Hindlimb muscle (tissue), 1 donor: ENCODE measurements around the gene OR1A2. TPM values are rescaled to one million over a fixed set of nuclear protein-coding genes. Genes with fewer than 3 reads are reported as not detected.
"Not testable (repeated sequence)": the region's sequence is repeated elsewhere in the genome, so short reads cannot be mapped to it uniquely, and the experiment has no call there.

Experiments used
- DNase-seq: peaks from one replicate; pipeline ENCODE4 v3.0.0-alpha.2; 2013
- polyA plus RNA-seq: library from polyadenylated mRNA; unstranded; fragments of 120-200 nt; gene quantifications from one replicate; pipeline ENCODE4 v1.2.1, GENCODE V29; 2013; ENCODE audit not compliant: insufficient read length

OR1A2 gene
- not detected for polyA plus RNA-seq

- DNase-seq, result no peak
These were observed at the start of gene OR1A2 for GRCh38 chr17:3197219-3197618. OR1A2 (plus strand) TSS chr17:3197519; CDS start chr17:3197519, 0 bp downstream.

GRCh38 chr17:3157218-3157617, 40.1 kb upstream of the OR1A2 start:
- no peak for DNase-seq

GRCh38 chr17:3167574-3167973, 29.7 kb upstream of the OR1A2 start:
- no peak for DNase-seq

GRCh38 chr17:3189961-3190360, 7.4 kb upstream of the OR1A2 start:
- DNase-seq, result no peak

GRCh38 chr17:3207367-3207766, 10.0 kb downstream of the OR1A2 start, which contains the start of gene OR1A1:
OR1A1 (plus strand) TSS chr17:3207667; CDS start chr17:3215621, 7,954 bp downstream.
- DNase-seq, result no peak

GRCh38 chr17:3208484-3208883, 11.2 kb downstream of the OR1A2 start:
- DNase-seq, result no peak

GRCh38 chr17:3213001-3213400, 15.7 kb downstream of the OR1A2 start:
- DNase-seq, result no peak

- DNase-seq, result no peak
These were observed 16.3 kb downstream of the OR1A2 start for GRCh38 chr17:3213587-3213986.

GRCh38 chr17:3219978-3220377, 22.7 kb downstream of the OR1A2 start:
- DNase-seq, result not testable (repeated sequence)

GRCh38 chr17:3221850-3222249, 24.5 kb downstream of the OR1A2 start:
- DNase-seq, result no peak

GRCh38 chr17:3222505-3222904, 25.2 kb downstream of the OR1A2 start:
- no peak for DNase-seq

GRCh38 chr17:3224721-3225352, 27.5 kb downstream of the OR1A2 start:
- not testable (repeated sequence) for DNase-seq

GRCh38 chr17:3232300-3232699, 35.0 kb downstream of the OR1A2 start:
- DNase-seq, result not testable (repeated sequence)

GRCh38 chr17:3238685-3239084, 41.4 kb downstream of the OR1A2 start:
- peak; percentile 1 for DNase-seq

- not testable (repeated sequence) for DNase-seq
These were observed 43.7 kb downstream of the OR1A2 start for GRCh38 chr17:3241044-3241443.

- not testable (repeated sequence) for DNase-seq
These were observed 47.5 kb downstream of the OR1A2 start for GRCh38 chr17:3244841-3245240.

Other genes starting within 250 kb of the OR1A2 start
- not detected for gene OR1D5, start 133.9 kb upstream of the OR1A2 start, polyA plus RNA-seq
- gene OR1D2, start 93.1 kb upstream of the OR1A2 start, polyA plus RNA-seq, result not detected
- gene OR1G1, start 70.0 kb upstream of the OR1A2 start, polyA plus RNA-seq, result not detected
- gene OR1A1, start 10.1 kb downstream of the OR1A2 start, polyA plus RNA-seq, result 0.06 TPM
- gene OR3A1, start 100.8 kb downstream of the OR1A2 start, polyA plus RNA-seq, result not detected
- gene OR3A2, start 188.8 kb downstream of the OR1A2 start, polyA plus RNA-seq, result 0.45 TPM
- gene OR1E1, start 200.9 kb downstream of the OR1A2 start, polyA plus RNA-seq, result not detected
- not detected for gene OR3A3, start 213.9 kb downstream of the OR1A2 start, polyA plus RNA-seq
- gene OR1E2, start 236.3 kb downstream of the OR1A2 start, polyA plus RNA-seq, result not detected